HG02840 (cell line): ENCODE results near the gene FITM2.
"Not testable (repeated sequence)": the region's sequence is repeated elsewhere in the genome, so short reads cannot be mapped to it uniquely, and the experiment has no call there.

Experiments
- ATAC-seq: cut with Tn5 transposase; IDR thresholded peaks from one replicate; pipeline ENCODE4 v1.9.1; 2021; ENCODE audit warnings: mild to moderate bottlenecking, moderate library complexity, moderate number of reproducible peaks; ENCODE audit not compliant: unreplicated experiment, low FRiP score

Gene FITM2

GRCh38 chr20:44310664-44311639, at the start of gene FITM2:
Gene FITM2, minus strand, starts transcription at chr20:44311202. Its CDS starts 54 bp downstream, at chr20:44311148.
- peak; percentile 90 for ATAC-seq

- no peak for ATAC-seq
Measured at GRCh38 chr20:44360221-44360620, 49.2 kb upstream of the FITM2 start.

GRCh38 chr20:44358776-44359175, 47.8 kb upstream of the FITM2 start:
- ATAC-seq, result no peak

GRCh38 chr20:44357555-44358125, 46.6 kb upstream of the FITM2 start:
- ATAC-seq, result no peak

- ATAC-seq, result no peak
Measured at GRCh38 chr20:44357020-44357419, 46.0 kb upstream of the FITM2 start.

- no peak for ATAC-seq
Measured at GRCh38 chr20:44356353-44356723, 45.3 kb upstream of the FITM2 start.

GRCh38 chr20:44355498-44356352, 44.7 kb upstream of the FITM2 start, which contains the start of gene HNF4A:
Gene HNF4A, plus strand, starts transcription at chr20:44355699. Its CDS starts 106 bp downstream, at chr20:44355805.
- no peak for ATAC-seq

- ATAC-seq, result no peak
Measured at GRCh38 chr20:44354979-44355497, 44.0 kb upstream of the FITM2 start.

- no peak for ATAC-seq
Measured at GRCh38 chr20:44350567-44350966, 39.6 kb upstream of the FITM2 start.

GRCh38 chr20:44349349-44349748, 38.3 kb upstream of the FITM2 start:
- no peak for ATAC-seq

GRCh38 chr20:44348168-44348659, 37.2 kb upstream of the FITM2 start:
- ATAC-seq, result no peak

- ATAC-seq, result not testable (repeated sequence)
Measured at GRCh38 chr20:44345941-44346340, 34.9 kb upstream of the FITM2 start.

GRCh38 chr20:44345147-44345546, 34.1 kb upstream of the FITM2 start:
- no peak for ATAC-seq

GRCh38 chr20:44344723-44345122, 33.7 kb upstream of the FITM2 start:
- ATAC-seq, result no peak

GRCh38 chr20:44343162-44343675, 32.2 kb upstream of the FITM2 start:
- ATAC-seq, result no peak

GRCh38 chr20:44342248-44342647, 31.2 kb upstream of the FITM2 start:
- no peak for ATAC-seq

GRCh38 chr20:44336725-44337380, 25.9 kb upstream of the FITM2 start, which contains the start of gene R3HDML:
Gene R3HDML, plus strand, starts transcription at chr20:44337043. Its CDS starts 115 bp downstream, at chr20:44337158.
- no peak for ATAC-seq

- no peak for ATAC-seq
Measured at GRCh38 chr20:44336086-44336485, 25.1 kb upstream of the FITM2 start.

GRCh38 chr20:44335675-44336074, 24.7 kb upstream of the FITM2 start:
- no peak for ATAC-seq
